ENCODE data around the gene ACTRT2.

The ACTRT2 gene

GRCh38 chr1:3019516-3020051, 1.7 kb upstream of the ACTRT2 start:
- no peak for DNase-seq

GRCh38 chr1:3020263-3020909, 881 bp upstream of the ACTRT2 start:
- no peak for DNase-seq

- no peak for DNase-seq
Observed at GRCh38 chr1:3021801-3022401, 634 bp downstream of the ACTRT2 start.

- no peak for DNase-seq
Observed at GRCh38 chr1:3022511-3022973, 1.3 kb downstream of the ACTRT2 start.

GRCh38 chr1:3022976-3023375, 1.7 kb downstream of the ACTRT2 start:
- DNase-seq = no peak

GRCh38 chr1:3024019-3024418, 2.8 kb downstream of the ACTRT2 start:
- no peak for DNase-seq

GRCh38 chr1:3024588-3024987, 3.3 kb downstream of the ACTRT2 start:
- DNase-seq = no peak

- no peak for DNase-seq
Observed at GRCh38 chr1:3026124-3026523, 4.9 kb downstream of the ACTRT2 start.

GRCh38 chr1:3026581-3027391, 5.5 kb downstream of the ACTRT2 start:
- DNase-seq = no peak

GRCh38 chr1:3027611-3028371, 6.5 kb downstream of the ACTRT2 start:
- DNase-seq = no peak

- DNase-seq = no peak
Observed at GRCh38 chr1:3028531-3029282, 7.4 kb downstream of the ACTRT2 start.

- no peak for DNase-seq
Observed at GRCh38 chr1:3029481-3029961, 8.3 kb downstream of the ACTRT2 start.

- DNase-seq = no peak
Observed at GRCh38 chr1:3029991-3030662, 8.9 kb downstream of the ACTRT2 start.

- no peak for DNase-seq
Observed at GRCh38 chr1:3030663-3031381, 9.6 kb downstream of the ACTRT2 start.

GRCh38 chr1:3031401-3032221, 10.3 kb downstream of the ACTRT2 start:
- DNase-seq = no peak

GRCh38 chr1:3032371-3033039, 11.2 kb downstream of the ACTRT2 start:
- DNase-seq = no peak

- no peak for DNase-seq
Observed at GRCh38 chr1:3033040-3033789, 11.9 kb downstream of the ACTRT2 start.

GRCh38 chr1:3033790-3034090, 12.5 kb downstream of the ACTRT2 start:
- DNase-seq = no peak

- DNase-seq = no peak
Observed at GRCh38 chr1:3034162-3034561, 12.9 kb downstream of the ACTRT2 start.

Data from NCI-H345 (cell line).